NCI-H345 treated with DMSO at 0.1 percent for 48 hours (cell line): Measurements from ENCODE around the gene RAB28.
"Not testable (repeated sequence)": the region's sequence is repeated elsewhere in the genome, so short reads cannot be mapped to it uniquely, and the experiment has no call there.

ENCODE experiments used
- DNase-seq: peaks from one replicate; lab custom pipeline; 2025; ENCODE audit not compliant: unreplicated experiment; lab: John Stamatoyannopoulos, UW

The RAB28 gene

GRCh38 chr4:13452927-13453579 is 31.1 kb downstream of the RAB28 start:
- DNase-seq: no peak

- no peak for DNase-seq
These were observed 34.5 kb downstream of the RAB28 start for GRCh38 chr4:13449590-13449989.

GRCh38 chr4:13445841-13446790 is 38.0 kb downstream of the RAB28 start:
- DNase-seq: no peak

GRCh38 chr4:13441506-13441905 is 42.6 kb downstream of the RAB28 start:
- no peak for DNase-seq

GRCh38 chr4:13436962-13437361 is 47.2 kb downstream of the RAB28 start:
- DNase-seq: no peak

DNA sequence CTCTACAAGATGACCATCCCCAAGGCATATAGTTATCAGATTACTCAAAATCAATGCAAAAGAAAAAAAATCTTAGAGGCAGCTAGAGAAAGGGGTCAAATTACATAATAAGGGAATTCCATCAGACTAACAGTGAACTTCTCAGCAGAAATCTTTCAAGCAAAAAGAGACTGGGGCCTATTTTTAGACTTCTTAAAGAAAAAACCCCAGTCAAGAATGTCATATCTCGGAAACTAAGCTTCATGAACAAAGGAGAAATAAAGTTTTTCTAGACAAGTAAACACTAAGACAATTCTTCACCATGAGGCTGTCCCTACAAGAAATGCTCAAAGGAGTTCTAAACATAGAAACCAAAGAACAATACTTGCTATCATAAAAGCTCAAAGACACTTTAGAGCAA is 51.7 kb downstream of the RAB28 start:
- DNase-seq: no peak

- no peak for DNase-seq
These were observed 53.1 kb downstream of the RAB28 start for GRCh38 chr4:13430834-13431568.

DNA sequence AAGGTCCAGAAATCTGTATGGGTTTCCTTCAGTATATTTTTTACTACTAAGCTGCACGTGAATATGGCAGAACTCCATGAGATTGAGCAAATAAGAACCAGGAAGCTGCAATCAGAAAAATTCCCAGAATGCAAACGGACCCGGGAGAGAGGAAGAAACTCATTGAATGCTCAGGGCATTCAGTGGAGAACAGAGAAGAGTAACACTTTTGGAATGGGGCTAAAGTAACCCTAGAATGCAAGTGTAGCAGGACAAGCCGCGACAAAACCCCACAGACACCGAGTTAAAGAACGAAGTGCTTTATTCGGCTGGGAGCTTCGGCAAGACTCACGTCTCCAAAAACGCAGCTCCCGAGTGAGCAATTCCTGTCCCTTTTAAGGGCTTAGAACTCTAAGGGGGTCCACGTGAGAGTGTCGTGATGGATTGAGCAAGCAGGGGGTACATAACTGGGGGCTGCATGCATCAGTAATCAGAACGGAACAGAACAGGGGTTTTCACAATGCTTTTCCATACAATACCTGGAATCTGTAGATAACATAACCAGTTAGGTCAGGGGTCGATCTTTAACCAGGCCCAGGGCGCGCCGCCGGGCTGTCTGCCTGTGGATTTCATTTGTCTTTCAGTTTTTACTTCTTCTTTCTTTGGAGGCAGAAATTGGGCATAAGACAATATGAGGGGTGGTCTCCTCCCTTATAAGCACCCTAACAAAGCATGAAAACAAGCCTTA is 56.4 kb downstream of the RAB28 start:
- DNase-seq: no peak

DNA sequence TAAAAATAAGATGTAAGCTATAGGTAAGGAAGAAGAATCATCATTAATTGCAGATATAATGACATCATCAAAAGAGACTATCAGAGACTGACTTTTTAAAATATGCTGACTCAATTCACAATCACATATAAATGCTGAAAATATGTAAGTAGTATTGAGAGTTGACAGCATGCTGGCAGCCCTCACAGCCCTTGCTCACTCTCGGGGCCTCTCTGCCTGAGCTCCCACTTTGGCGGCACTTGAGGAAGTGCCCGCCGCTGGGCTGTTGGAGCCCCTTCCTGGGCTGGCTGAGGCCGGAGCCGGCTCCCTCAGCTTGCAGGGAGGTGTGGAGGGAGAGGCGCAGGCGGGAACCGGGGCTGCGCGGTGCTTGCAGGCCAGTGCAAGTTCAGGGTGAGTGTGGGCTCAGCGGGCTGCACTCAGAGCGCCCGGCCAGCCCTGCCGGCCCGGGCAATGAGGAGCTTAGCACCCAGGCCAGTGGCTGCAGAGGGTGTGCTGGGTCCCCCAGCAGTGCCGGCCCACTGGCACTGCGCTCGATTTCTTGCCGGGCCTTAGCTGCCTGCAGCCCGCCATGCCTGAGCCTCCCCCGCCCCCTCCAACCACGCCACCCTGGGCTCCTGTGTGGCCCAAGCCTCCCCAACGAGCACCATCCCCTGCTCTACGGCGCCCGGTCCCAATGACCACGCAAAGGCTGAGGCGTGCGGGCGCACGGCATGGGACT is 68.9 kb downstream of the RAB28 start:
- no peak for DNase-seq

GRCh38 chr4:13413729-13414437 is 70.3 kb downstream of the RAB28 start:
- no peak for DNase-seq

DNA sequence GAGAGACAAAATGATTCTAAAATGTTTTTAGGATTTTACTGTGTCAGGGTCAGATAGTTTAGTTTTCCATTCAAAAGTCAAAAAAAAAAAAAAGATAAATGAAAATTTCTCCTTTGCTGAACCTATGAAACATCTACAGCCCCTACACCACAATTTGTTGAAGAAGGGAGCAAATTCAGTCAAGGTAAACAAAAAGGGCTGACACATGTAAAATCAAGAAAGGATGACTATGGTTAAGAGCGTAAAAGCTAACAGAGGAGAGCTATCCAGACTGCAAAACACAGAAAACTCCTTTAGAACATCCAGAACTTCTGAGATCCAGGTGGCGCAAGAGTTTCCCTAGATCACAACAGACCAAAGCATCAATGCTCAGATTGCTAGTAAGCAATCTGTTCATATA is 72.2 kb downstream of the RAB28 start:
- DNase-seq: no peak

GRCh38 chr4:13409324-13409723 is 74.8 kb downstream of the RAB28 start:
- no peak for DNase-seq

- not testable (repeated sequence) for DNase-seq
These were observed 78.0 kb downstream of the RAB28 start for GRCh38 chr4:13406156-13406555.

DNA sequence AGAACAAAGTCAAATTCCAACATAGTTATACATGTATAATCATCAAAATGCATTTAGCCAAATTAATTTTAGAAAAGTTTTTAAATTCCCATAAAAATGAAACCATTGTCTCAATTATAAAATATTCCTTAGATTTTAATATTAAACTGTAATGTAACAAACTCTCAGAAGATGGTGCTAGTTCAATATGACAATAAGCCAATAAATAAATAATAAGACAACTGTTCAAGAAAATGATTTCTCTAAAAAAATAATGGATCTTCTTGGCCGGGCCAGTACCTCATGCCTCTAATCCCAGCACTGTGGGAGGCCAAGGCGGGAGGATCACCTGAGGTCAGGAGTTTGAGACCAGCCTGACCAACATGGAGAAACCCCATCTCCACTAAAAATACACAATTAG is 80.3 kb downstream of the RAB28 start:
- DNase-seq: no peak

GRCh38 chr4:13403326-13403725 is 80.8 kb downstream of the RAB28 start:
- DNase-seq: no peak

GRCh38 chr4:13399257-13399656 is 84.9 kb downstream of the RAB28 start:
- no peak for DNase-seq

GRCh38 chr4:13396161-13396560 is 88.0 kb downstream of the RAB28 start:
- DNase-seq: no peak

- DNase-seq: not testable (repeated sequence)
These were observed 94.2 kb downstream of the RAB28 start for GRCh38 chr4:13389901-13390300.

DNA sequence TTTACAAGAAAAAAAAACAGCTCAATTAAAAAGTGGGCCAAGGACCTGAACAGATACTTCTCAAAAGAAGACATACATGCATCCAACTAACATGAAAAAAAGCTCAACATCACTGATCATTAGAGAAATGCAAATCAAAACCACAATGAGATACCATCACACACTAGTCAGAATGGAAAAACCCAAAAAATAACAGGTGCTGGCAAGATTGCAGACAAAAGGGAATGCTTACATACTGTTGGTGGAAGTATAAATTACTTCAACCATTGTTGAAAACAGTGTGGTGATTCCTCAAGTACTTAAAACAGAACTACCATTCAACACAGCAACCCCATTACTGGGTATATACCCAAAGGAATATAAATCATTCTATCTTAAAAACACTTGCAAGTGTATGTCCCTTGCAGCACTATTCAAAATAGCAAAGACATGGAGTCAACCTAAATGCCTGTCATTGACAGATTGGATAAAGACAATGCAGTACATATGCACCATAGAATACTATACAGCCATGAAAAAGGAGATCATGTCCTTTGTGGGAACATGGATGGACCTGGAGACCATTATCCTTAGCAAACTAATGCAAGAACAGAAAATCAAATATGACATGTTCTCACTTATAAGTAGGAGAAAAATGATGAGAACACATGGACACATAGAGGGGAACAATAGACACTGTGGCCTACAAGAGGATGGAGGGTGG is 97.6 kb downstream of the RAB28 start:
- DNase-seq: no peak
